H9 (cell line): ENCODE data around the gene TRIM54. TPM values are rescaled to one million over a fixed set of nuclear protein-coding genes. Genes with fewer than 3 reads are reported as not detected.

Experiments used
- DNase-seq: peaks from one replicate; pipeline ENCODE4 v3.0.0-alpha.2; 2017
- H2AFZ ChIP-seq: one replicate; pipeline ENCODE4 v1.6.1; 2013; ENCODE audit warnings: mild to moderate bottlenecking, low read length, control low read depth, moderate library complexity
- H2AK5ac ChIP-seq: 2 replicates; pipeline ENCODE4 v1.6.1; 2013; ENCODE audit warnings: low read length, control low read depth, mixed read lengths; ENCODE audit not compliant: insufficient read length
- H2BK120ac ChIP-seq: one replicate; pipeline ENCODE4 v1.6.1; 2013; ENCODE audit warnings: low read depth, mild to moderate bottlenecking, low read length, control low read depth, inconsistent platforms; ENCODE audit not compliant: poor library complexity, severe bottlenecking
- H2BK12ac ChIP-seq: 2 replicates; pipeline ENCODE4 v1.6.1; 2013; ENCODE audit warnings: low read length, control low read depth, mixed read lengths, low read depth; ENCODE audit not compliant: insufficient read length
- H2BK15ac ChIP-seq: 2 replicates; pipeline ENCODE4 v1.6.1; 2013; ENCODE audit warnings: low read depth, low read length, control low read depth
- H2BK20ac ChIP-seq: one replicate; pipeline ENCODE4 v1.6.1; 2013; ENCODE audit warnings: low read depth, mild to moderate bottlenecking, low read length, control low read depth, inconsistent platforms; ENCODE audit not compliant: poor library complexity, severe bottlenecking
- H2BK5ac ChIP-seq: 2 replicates; pipeline ENCODE4 v1.6.1; 2013; ENCODE audit warnings: low read length, control low read depth, mixed read lengths; ENCODE audit not compliant: insufficient read length
- H3K14ac ChIP-seq: 2 replicates; pipeline ENCODE4 v1.6.1; 2013; ENCODE audit warnings: low read length, control low read depth; ENCODE audit not compliant: insufficient read depth
- H3K18ac ChIP-seq: 2 replicates; pipeline ENCODE4 v1.6.1; 2013; ENCODE audit warnings: low read depth, mild to moderate bottlenecking, mixed read lengths, low read length, control low read depth; ENCODE audit not compliant: insufficient read length
- H3K23ac ChIP-seq: 2 replicates; pipeline ENCODE4 v1.6.1; 2013; ENCODE audit warnings: low read length, control low read depth, mixed read lengths, low read depth; ENCODE audit not compliant: insufficient read length
- H3K23me2 ChIP-seq: 2 replicates; pipeline ENCODE4 v1.6.1; 2013; ENCODE audit warnings: low read depth, mild to moderate bottlenecking, mixed read lengths, low read length, control low read depth; ENCODE audit not compliant: insufficient read length, poor library complexity, severe bottlenecking
- H3K27ac ChIP-seq: 2 replicates; pipeline ENCODE4 v1.5.1; 2013; ENCODE audit warnings: low read length, control low read depth, mixed read lengths, low read depth; ENCODE audit not compliant: insufficient read length
- H3K27me3 ChIP-seq: 2 replicates; pipeline ENCODE4 v1.6.1; 2013; ENCODE audit warnings: low read length, control low read depth, inconsistent platforms; ENCODE audit not compliant: insufficient read depth
- H3K4ac ChIP-seq: 2 replicates; pipeline ENCODE4 v1.6.1; 2013; ENCODE audit warnings: low read depth, mild to moderate bottlenecking, control low read depth, inconsistent platforms, low read length, moderate library complexity
- H3K4me1 ChIP-seq: 2 replicates; pipeline ENCODE4 v1.6.1; 2013; ENCODE audit warnings: low read length, control low read depth, inconsistent platforms; ENCODE audit not compliant: insufficient read depth
- H3K4me2 ChIP-seq: 2 replicates; pipeline ENCODE4 v1.6.1; 2013; ENCODE audit warnings: low read length, control low read depth, mixed read lengths; ENCODE audit not compliant: insufficient read length, insufficient read depth
- H3K56ac ChIP-seq: 2 replicates; pipeline ENCODE4 v1.6.1; 2013; ENCODE audit warnings: low read depth, mild to moderate bottlenecking, mixed read lengths, low read length, control low read depth; ENCODE audit not compliant: insufficient read length
- H3K79me1 ChIP-seq: 2 replicates; pipeline ENCODE4 v1.6.1; 2013; ENCODE audit warnings: low read depth, mild to moderate bottlenecking, moderate library complexity, low read length, control low read depth, inconsistent platforms; ENCODE audit not compliant: insufficient read depth, poor library complexity, severe bottlenecking
- H3K79me2 ChIP-seq: 2 replicates; pipeline ENCODE4 v1.6.1; 2013; ENCODE audit warnings: low read length, control low read depth, inconsistent platforms; ENCODE audit not compliant: insufficient read depth
- H3K9ac ChIP-seq: 2 replicates; pipeline ENCODE4 v1.6.1; 2013; ENCODE audit warnings: low read length, control low read depth, mixed read lengths; ENCODE audit not compliant: insufficient read length; ENCODE audit errors: extremely low read depth
- H3K9me3 ChIP-seq: one replicate; pipeline ENCODE4 v1.6.1; 2013; ENCODE audit warnings: low read depth, low read length, inconsistent platforms; ENCODE audit not compliant: control insufficient read depth
- H3T11ph ChIP-seq: one replicate; pipeline ENCODE4 v1.6.1; 2013; ENCODE audit warnings: mild to moderate bottlenecking, low read length, control low read depth, inconsistent platforms
- H4K20me1 ChIP-seq: one replicate; pipeline ENCODE4 v1.6.1; 2013; ENCODE audit not compliant: control insufficient read depth, insufficient read length, insufficient read depth
- H4K5ac ChIP-seq: 2 replicates; pipeline ENCODE4 v1.6.1; 2013; ENCODE audit warnings: low read depth, mild to moderate bottlenecking, mixed read lengths, low read length, control low read depth; ENCODE audit not compliant: insufficient read length
- H4K8ac ChIP-seq: replicated peaks from 2 replicates; pipeline ENCODE4 v1.6.1; 2013; ENCODE audit warnings: low read length, control low read depth, mixed read lengths, low read depth; ENCODE audit not compliant: insufficient read length
- H4K91ac ChIP-seq: 2 replicates; pipeline ENCODE4 v1.6.1; 2013; ENCODE audit warnings: low read depth, mild to moderate bottlenecking, moderate library complexity, mixed read lengths, low read length, control low read depth; ENCODE audit not compliant: insufficient read length
- H3K27ac Mint-ChIP-seq, 3 experiments: 2 replicates in 2 of 3; 3 replicates in 1 of 3; pipeline ENCODE4 v1.8.0; 2020 to 2021; ENCODE audit warnings: mixed read lengths in 3 of 3, mild to moderate bottlenecking in 1 of 3, moderate library complexity in 1 of 3
- H3K27me3 Mint-ChIP-seq: 2 replicates; pipeline ENCODE4 v1.8.0; 2021; ENCODE audit warnings: low read depth, mild to moderate bottlenecking, moderate library complexity, mixed read lengths
- H3K36me3 Mint-ChIP-seq, 3 experiments: 2 replicates in 2 of 3; 3 replicates in 1 of 3; pipeline ENCODE4 v1.8.0; 2020 to 2021; ENCODE audit warnings: low read depth in 3 of 3, mixed read lengths in 3 of 3; ENCODE audit not compliant: insufficient read depth in 1 of 3
- H3K4me1 Mint-ChIP-seq, 2 experiments: 2 replicates each; pipeline ENCODE4 v1.8.0; 2020; ENCODE audit warnings: mixed read lengths in 2 of 2
- H3K4me3 Mint-ChIP-seq, 2 experiments: 2 replicates in 1 of 2; 3 replicates in 1 of 2; pipeline ENCODE4 v1.8.0; 2020 to 2021; ENCODE audit warnings: mild to moderate bottlenecking in 2 of 2, mixed read lengths in 2 of 2, moderate library complexity in 1 of 2
- H3K9me3 Mint-ChIP-seq, 2 experiments: 2 replicates in 1 of 2; 3 replicates in 1 of 2; pipeline ENCODE4 v1.8.0; 2020; ENCODE audit warnings: mild to moderate bottlenecking in 2 of 2, mixed read lengths in 2 of 2, moderate library complexity in 1 of 2
- CTCF ChIP-seq: fragments of 200-600 bp; sonication (generic); conservative IDR thresholded peaks from 3 replicates; pipeline ENCODE4 v1.8.0; 2021; ENCODE audit warnings: antibody characterized with exemption, mild to moderate bottlenecking
- WGBS: extraction: QIAGEN DNeasy Blood & Tissue Kit; methylation state at CpG from one replicate; pipeline ENCODE4 v1.1.7; 2013; ENCODE audit warnings: missing lambda C conversion rate, low lambda C conversion rate, mixed read lengths; ENCODE audit not compliant: insufficient read length; ENCODE audit errors: extremely low coverage; 5-methylcytosine and 5-hydroxymethylcytosine counted together
- total RNA-seq: library from RNA; stranded (reverse); gene quantifications from 2 replicates; pipeline ENCODE4 v1.2.1, GENCODE V29; 2021

TRIM54 gene
- total RNA-seq, 1 experiment from 2014 or later, result 5.0 TPM

- H2BK12ac ChIP-seq, result no peak overlapping the region
- no CpG with 5 or more reads among the region's 3 CpGs for WGBS
These were observed 29.9 kb downstream of the TRIM54 start for GRCh38 chr2:27312152-27312551.

More at GRCh38 chr2:27312152-27312551, 29.9 kb downstream of the TRIM54 start:
- no peak overlapping the region for H3K23ac ChIP-seq
- H4K8ac ChIP-seq, result no peak overlapping the region
- no peak overlapping the region for H4K5ac ChIP-seq
- peaks cover 23% of the 10 kb centered on the region for H3K27me3 Mint-ChIP-seq
- no peak overlapping the region for H3K56ac ChIP-seq
- no peak overlapping the region for H3K27ac Mint-ChIP-seq
- no peaks in the 10 kb centered on the region for H3K79me1 ChIP-seq
- peaks cover 6% of the 10 kb centered on the region; the same call in 1 of the 2 replicates for H3K4me1 ChIP-seq
- H3K4me1 Mint-ChIP-seq, result peaks cover 11% of the 10 kb centered on the region in 2 experiments
- H3K4ac ChIP-seq, result no peak overlapping the region
- no peaks in the 10 kb centered on the region for H3K79me2 ChIP-seq
- peaks cover 5 to 12% (median 10%) of the 10 kb centered on the region in 3 experiments; a peak in 6 of 7 replicates for H3K36me3 Mint-ChIP-seq
- no peak overlapping the region for H2BK15ac ChIP-seq
- H3K4me3 Mint-ChIP-seq, result no peak overlapping the region; a peak in 1 of 5 replicates
- H3T11ph ChIP-seq, result no peak overlapping the region
- H2BK20ac ChIP-seq, result no peak overlapping the region
- no peak overlapping the region for H2AK5ac ChIP-seq
- H3K27me3 ChIP-seq, result peaks cover 10% of the 10 kb centered on the region; the same call in 1 of the 2 replicates
- H2AFZ ChIP-seq, result no peak overlapping the region
- TF ChIP-seq CTCF, result no peak
- no peaks in the 10 kb centered on the region for H3K9me3 Mint-ChIP-seq
- no peak overlapping the region for H3K27ac ChIP-seq
- DNase-seq, result no peak
- no peak overlapping the region for H2BK5ac ChIP-seq
- no peak overlapping the region for H3K4me2 ChIP-seq
- H4K20me1 ChIP-seq, result no peaks in the 10 kb centered on the region
- H2BK120ac ChIP-seq, result no peak overlapping the region
- no peak overlapping the region for H3K14ac ChIP-seq
- no peaks in the 10 kb centered on the region for H3K9me3 ChIP-seq
- no peak overlapping the region for H4K91ac ChIP-seq
- no peak overlapping the region for H3K9ac ChIP-seq
- H3K23me2 ChIP-seq, result peaks cover 6% of the 10 kb centered on the region
- no peak overlapping the region for H3K18ac ChIP-seq
